Hematopoietic multipotent progenitor cell treated with erythropoietin and hydrocortisone succinate and interleukin-3 and kit ligand, for 15 days (in vitro differentiated cells): ENCODE measurements around the gene INPP4A.
"Not testable (repeated sequence)": the region's sequence is repeated elsewhere in the genome, so short reads cannot be mapped to it uniquely, and the experiment has no call there.

Source experiments
- DNase-seq: peaks from one replicate; pipeline ENCODE4 v3.0.0-alpha.2; 2015; ENCODE audit warnings: low spot score

Gene INPP4A

DNA sequence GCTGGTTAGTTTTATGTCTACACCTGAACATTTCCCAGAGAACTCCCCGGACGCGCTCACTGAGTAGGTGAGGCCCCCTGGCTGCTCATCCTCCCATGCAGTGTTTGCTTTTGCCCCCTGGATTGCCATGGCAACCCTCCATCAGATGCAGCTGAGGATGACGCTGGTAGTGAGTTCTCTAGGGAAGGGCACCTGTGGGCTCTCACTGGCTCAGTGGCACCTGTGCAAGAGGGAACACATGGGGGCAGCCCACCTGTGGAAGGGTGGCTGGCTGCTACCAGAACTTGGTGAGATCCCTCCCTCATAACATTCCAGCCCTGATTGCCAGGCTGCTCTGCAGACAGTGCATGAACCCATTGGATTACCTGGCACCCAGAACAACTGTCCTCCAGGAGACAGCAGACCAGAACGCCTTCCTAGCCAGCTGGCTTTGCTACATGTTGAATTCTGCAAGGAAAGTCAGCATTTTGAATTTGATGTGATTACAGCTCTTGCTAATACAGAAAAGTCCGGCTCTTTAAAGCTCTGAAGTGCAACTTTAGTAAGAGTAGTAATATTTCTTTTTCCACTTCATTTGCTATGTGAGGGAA lies 142.0 kb downstream of the INPP4A start:
- no peak for DNase-seq

- DNase-seq, result no peak
These were observed 144.3 kb downstream of the INPP4A start for GRCh38 chr2:98588880-98589431.

DNA sequence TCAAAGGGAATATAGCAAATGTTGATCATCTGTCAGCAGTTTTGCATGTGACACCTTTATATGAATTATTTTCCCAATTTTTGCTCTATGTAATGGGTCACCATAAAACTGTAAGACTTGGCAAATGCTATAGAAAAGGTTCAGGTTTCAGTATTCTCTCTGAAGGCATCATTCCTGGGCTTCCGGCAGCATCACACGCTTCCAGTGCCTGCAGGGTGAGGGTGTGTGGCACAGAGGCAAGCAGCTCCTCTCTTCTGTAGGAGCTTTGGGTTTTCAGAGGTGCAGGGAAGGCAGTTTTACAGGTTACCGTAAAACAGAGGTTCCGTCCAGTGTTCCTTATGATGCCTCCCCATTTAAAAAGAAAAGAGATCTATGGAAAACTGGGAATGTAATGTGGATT lies 144.8 kb downstream of the INPP4A start:
- DNase-seq, result no peak

DNA sequence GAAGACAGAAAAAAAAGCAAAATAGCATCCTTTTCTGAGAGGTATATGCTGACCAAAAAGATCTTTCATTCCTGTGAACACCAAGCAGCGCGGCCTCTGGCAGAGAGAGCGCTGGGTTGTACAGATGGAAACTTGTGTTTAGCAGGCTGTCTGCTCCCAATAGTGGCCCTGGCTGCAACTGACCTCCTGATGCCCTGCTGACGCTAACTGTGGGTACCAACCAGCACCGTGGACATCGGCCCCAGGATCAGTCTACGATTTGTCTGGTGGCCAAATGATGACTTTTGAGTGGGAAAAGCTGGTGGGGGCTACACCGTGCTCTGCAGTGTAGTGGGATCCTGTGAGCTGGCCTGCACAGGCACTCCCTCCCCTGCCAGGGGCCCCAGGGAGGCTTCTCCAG lies 147.9 kb downstream of the INPP4A start:
- DNase-seq, result no peak

DNA sequence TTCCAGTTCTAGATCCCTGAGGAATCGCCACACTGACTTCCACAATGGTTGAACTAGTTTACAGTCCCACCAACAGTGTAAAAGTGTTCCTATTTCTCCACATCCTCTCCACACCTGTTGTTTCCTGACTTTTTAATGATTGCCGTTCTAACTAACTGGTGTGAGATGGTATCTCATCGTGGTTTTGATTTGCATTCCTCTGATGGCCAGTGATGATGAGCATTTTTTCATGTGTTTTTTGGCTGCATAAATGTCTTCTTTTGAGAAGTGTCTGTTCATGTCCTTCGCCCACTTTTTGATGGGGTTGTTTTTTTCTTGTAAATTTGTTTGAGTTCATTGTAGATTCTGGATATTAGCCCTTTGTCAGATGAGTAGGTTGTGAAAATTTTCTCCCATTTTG lies 150.0 kb downstream of the INPP4A start:
- DNase-seq, result not testable (repeated sequence)

- DNase-seq, result no peak
These were observed 154.2 kb downstream of the INPP4A start for GRCh38 chr2:98598781-98599428.

DNA sequence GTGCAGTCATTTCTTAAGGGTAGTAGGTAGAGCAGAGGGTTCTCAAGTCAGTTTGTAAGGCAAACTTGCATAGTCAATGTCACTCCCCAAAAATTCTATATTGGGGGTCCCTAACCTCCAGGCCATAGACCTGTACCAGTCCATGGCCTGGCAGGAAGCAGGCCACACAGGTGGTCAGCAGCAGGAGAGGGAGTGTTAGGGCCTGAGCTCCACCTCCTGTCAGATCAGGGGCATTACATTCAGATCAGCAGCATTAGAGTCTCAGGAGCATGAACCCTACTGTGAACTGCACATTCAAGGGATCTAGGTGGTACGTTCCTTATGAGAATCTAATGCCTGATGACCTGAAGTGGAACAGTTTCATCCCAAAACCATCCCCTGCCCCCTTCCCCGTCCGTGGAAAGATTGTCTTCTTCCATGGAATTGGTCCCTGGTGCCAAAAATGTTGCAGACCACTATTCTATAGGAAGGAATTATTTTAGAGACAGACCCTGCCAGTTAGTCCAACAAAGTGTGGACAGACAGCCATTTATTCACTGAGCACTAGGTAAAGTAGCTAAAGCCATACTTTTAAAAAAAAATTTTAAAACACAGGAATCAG lies 157.0 kb downstream of the INPP4A start:
- peak; percentile 26 for DNase-seq

- DNase-seq, result no peak
These were observed 159.9 kb downstream of the INPP4A start for GRCh38 chr2:98604547-98604946.

GRCh38 chr2:98605076-98605475 lies 160.4 kb downstream of the INPP4A start:
- no peak for DNase-seq

DNA sequence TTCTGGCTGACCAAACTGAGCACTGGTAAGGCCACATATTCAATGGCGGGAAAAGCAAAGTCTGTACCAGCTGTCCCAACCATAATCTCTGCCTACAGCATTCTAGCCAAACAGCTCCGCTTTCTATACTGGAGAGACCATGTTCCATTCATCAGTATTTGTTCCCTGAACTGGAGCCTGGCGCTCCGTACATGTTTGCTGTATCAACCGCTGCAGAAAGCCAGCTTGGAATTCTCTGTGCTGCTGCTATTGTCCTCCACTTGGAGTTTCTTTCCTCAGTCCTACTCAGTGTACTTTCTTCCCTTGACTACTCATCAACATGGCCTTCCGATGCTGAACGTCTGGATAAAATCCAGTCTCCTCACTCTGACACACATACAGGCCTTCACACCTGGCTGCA lies 161.8 kb downstream of the INPP4A start:
- no peak for DNase-seq

GRCh38 chr2:98607104-98607503 lies 162.4 kb downstream of the INPP4A start:
- no peak for DNase-seq

DNA sequence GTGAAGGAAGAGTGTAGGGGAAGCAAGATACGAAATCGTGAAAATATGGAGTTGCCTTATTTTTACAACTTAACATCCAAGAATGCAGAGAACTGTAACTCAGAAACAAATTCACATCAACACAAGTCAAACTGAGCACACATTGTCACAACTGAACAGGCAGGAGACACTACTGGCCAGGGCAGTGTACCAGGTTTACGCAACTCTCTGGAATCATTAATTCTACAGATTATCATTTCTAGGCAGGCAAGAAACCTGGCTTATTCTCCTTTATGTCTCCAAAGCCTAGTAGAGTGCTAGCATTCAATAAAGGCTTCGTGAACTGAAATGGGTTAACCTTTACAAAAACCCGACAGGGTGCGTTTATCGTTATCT lies 163.1 kb downstream of the INPP4A start:
- no peak for DNase-seq

DNA sequence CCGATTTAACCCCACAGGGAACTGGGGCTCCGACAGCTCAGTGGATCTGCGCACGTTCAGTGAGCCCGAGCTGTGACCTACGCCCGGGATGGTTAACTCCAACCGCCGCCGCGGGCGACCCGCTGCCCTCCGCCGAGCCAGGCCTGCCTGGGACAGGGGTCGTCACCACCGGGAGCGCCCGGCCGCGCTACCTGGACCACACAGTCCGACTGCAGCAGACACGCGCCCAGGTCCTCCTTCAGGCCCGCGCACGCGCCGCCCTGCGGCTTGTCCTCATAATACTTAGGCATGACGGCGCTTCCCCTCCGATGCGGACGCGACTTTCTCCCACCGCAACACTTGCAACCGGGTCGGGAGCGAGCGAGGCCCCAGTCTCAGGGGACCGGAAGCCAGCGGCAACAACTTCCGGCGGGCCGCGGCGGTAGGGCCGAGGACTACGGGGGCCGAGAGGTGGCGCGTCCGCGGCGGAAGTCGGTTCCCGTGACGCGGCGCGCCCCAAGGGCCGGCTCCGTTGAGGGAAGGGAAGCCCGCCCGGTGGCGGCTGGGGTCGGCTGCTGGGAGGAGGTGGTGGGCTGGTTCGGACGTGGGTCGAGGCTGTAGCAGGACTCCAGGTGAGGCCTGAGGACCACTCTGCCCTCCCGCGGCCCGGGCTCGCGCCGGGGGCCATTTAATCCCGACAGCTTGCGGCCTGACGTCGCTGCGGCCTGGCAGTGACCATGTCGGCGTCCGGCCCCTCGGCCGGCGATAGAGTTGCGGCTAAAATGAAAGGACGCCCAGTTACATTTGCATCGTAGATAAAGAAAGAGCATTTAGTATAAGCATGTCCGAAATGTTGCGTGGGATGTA lies 163.7 kb downstream of the INPP4A start, which contains the start of the genes COA5 and UNC50:
TSS of gene COA5 (minus strand) at position 397 of the 846 bp plus-strand sequence. CDS start at position 290, 107 bp downstream.
TSS of gene UNC50 (plus strand) at position 474 of the 846 bp plus-strand sequence. CDS start 1,171 bp downstream, outside the sequence.
- DNase-seq, result peak; percentile 85

GRCh38 chr2:98608962-98609604 lies 164.4 kb downstream of the INPP4A start:
- DNase-seq, result peak; percentile 12

GRCh38 chr2:98614024-98614739 lies 169.5 kb downstream of the INPP4A start:
- no peak for DNase-seq

GRCh38 chr2:98615481-98615880 lies 170.8 kb downstream of the INPP4A start:
- no peak for DNase-seq

- no peak for DNase-seq
These were observed 172.5 kb downstream of the INPP4A start for GRCh38 chr2:98617149-98617548.

GRCh38 chr2:98623657-98624056 lies 179.0 kb downstream of the INPP4A start:
- no peak for DNase-seq

- no peak for DNase-seq
These were observed 187.7 kb downstream of the INPP4A start for GRCh38 chr2:98632351-98632750.

DNA sequence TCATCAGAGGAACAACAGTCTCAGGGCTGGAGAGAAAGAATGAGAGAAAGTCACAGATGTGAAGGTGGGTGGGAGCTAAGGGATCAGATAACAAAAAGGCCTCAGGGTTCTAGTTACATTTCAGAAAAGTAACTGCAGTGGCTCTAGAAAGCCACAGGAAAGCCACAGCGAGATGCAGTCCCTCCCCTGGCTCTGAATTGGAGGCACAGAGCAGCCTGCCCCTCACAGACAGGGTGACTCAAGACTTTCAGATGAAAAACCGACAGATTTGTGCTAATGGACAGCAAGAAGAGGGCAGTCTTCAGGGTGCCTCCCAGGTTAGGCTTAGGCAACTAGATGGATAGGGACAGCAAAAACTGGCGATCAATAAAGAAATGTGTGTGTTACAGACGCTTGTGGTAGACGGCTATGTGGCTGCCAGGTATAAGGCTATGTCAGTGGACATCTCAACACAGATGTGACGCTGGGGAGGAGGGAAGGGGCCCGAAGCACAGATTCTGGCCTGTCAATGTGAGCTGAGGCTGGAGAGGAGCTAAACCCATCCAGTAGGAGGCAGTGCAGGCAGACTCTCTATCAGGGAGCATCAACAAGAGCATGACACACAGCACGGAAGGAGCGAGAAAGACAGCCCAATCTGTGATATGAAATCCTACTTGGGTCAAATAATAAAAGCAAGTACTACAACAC lies 189.9 kb downstream of the INPP4A start:
- DNase-seq, result no peak
